Right cardiac atrium (tissue), 5 donors: ENCODE data around the gene TMEM41B. TPM values are rescaled to one million over a fixed set of nuclear protein-coding genes. Genes with fewer than 3 reads are reported as not detected.
"Not testable (repeated sequence)": the region's sequence is repeated elsewhere in the genome, so short reads cannot be mapped to it uniquely, and the experiment has no call there.

ENCODE experiments used
- ATAC-seq, 2 donors: fragments of 200-7000 bp; cut with Tn5 transposase; one replicate each; pipeline versions ENCODE4 v1.8.0 to v1.9.1; 2020; ENCODE audit warnings: moderate library complexity in 2 of 2, mild to moderate bottlenecking in 1 of 2
- DNase-seq, 3 donors: peaks; one replicate each; pipeline ENCODE4 v3.0.0-alpha.2; 2020
- H3K27ac ChIP-seq: one replicate; pipeline ENCODE4 v1.5.1; 2013; ENCODE audit warnings: mild to moderate bottlenecking, low read length, control low read depth, moderate library complexity
- H3K27me3 ChIP-seq: one replicate; pipeline ENCODE4 v1.6.1; 2013; ENCODE audit not compliant: control insufficient read depth, insufficient read depth
- H3K4me1 ChIP-seq: one replicate; pipeline ENCODE4 v1.6.1; 2013; ENCODE audit warnings: low read length; ENCODE audit not compliant: control insufficient read depth, insufficient read depth
- H3K4me3 ChIP-seq: one replicate; pipeline ENCODE4 v1.5.1; 2013; ENCODE audit warnings: low read length, control low read depth
- H3K9me3 ChIP-seq: one replicate; pipeline ENCODE4 v1.6.1; 2013; ENCODE audit warnings: low read length; ENCODE audit not compliant: control insufficient read depth
- WGBS: extraction: QIAGEN DNeasy Blood & Tissue Kit; methylation state at CpG from one replicate; pipeline ENCODE4 v1.1.7; 2013; 5-methylcytosine and 5-hydroxymethylcytosine counted together
- intact Hi-C, 4 donors: fragments of 100-400 bp; cut with DNase I; formaldehyde crosslinking; loops; one replicate each; pipeline versions ENCODE4 v1.11.0 to v1.14.0; 2022 to 2023
- polyA plus RNA-seq: library from polyadenylated mRNA; stranded (reverse); fragments of 200-250 nt; gene quantifications from one replicate; pipeline ENCODE4 v1.2.3, GENCODE V29; 2013
- total RNA-seq, 4 donors: library from RNA; stranded (reverse); fragmentation: NEBNext Ultra II Directional; extraction: Animal tissue kit (Norgen Biotek cat#: 25700); gene quantifications; one replicate each; pipeline ENCODE4 v1.2.1, GENCODE V29; 2021
- donor health status: healthy with polysubstance abuse.
- donor health status: DM: no; HTN: yes; CAD: no.
- donor health status: DM: no; HTN: no; CAD: no.
- donor health status: DM: no; HTN: yes; CAD: no; lungs with severe emphysema.
- donor health status: DM: yes; HTN: yes; CAD: no.

TMEM41B gene
- total and polyA plus RNA-seq, 5 donors = 15.6 to 25.3 (median 22.0) TPM

DNA sequence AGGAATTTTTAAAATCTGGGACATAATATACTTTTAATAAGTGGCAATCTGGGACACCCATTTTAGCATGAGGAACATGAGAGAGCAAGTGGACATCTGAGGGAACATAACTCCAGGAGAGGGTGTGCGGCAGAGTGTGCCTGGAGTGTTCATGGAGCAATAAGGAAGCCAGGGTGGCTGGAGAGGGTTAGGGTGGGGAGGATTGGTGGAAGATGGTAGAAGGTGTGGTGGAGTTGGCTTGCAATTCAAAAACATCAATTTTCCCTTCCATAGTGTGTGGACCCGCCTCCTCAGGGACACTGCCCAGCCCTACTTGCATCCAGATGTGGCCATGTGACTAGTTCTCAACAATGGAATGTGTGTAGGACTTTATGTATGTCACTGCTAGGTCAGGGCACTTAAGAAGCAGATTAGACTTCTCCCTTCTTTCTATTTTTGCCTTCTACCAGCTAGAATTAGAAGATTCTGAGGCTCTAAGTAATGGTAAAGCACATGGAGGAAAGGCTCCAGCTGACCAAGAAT is 44.8 kb downstream of the TMEM41B start:
- intact Hi-C loops = loop anchor here in 2 of 4 donors (10.0 kb wide), 2 partner anchors 45 to 95 kb away; partner anchors contain the start of gene TMEM41B (in 1 of the 2)
- 80% methylated on average over 2 of the region's 2 CpGs for WGBS

DNA sequence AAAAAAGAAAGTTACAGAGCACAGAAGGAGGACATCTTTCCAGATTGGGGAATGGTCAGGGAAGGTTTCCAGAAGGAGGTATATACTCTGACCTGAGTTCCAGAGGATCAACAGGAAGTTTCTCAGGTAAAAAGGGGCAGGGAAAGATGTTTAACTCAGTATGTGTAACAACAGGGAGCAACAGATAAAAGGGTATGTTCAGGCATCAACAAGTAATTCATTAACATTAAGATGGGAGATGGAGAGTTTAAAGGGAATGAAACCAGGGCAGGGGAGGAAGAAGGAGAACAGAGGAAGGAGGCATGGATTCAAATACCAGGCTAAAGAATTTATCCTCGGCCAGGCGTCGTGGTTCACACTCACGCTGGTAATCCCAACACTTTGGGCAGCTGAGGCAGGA is 46.7 kb downstream of the TMEM41B start:
- Histone ChIP-seq H3K4me1 (no peaks in the 10 kb centered on the region), H3K9me3 (no peaks in the 10 kb centered on the region), H3K27me3 (no peaks in the 10 kb centered on the region), H3K4me3 (no peak overlapping the region), H3K27ac (no peak overlapping the region)
- ATAC-seq (no peak), DNase-seq (no peak)
- intact Hi-C loops = loop anchor here in 2 of 4 donors (10.0 kb wide), 2 partner anchors 47 to 97 kb away; partner anchors contain the start of gene TMEM41B (in 1 of the 2)
- 77% methylated on average over 4 of the region's 4 CpGs for WGBS

More for the DNA sequence above, 44.8 kb downstream of the TMEM41B start:
- ATAC-seq = no peak
- Histone ChIP-seq H3K27ac (no peak overlapping the region), H3K9me3 (no peaks in the 10 kb centered on the region), H3K27me3 (no peaks in the 10 kb centered on the region), H3K4me1 (peaks cover under 1% of the 10 kb centered on the region), H3K4me3 (no peak overlapping the region)
- DNase-seq = no peak

- intact Hi-C loops = loop anchor here in 2 of 4 donors (10.0 kb wide), 2 partner anchors 48 to 98 kb away; partner anchors contain the start of gene TMEM41B (in 1 of the 2)
- Histone ChIP-seq H3K9me3 (no peaks in the 10 kb centered on the region), H3K27me3 (no peaks in the 10 kb centered on the region), H3K4me1 (no peaks in the 10 kb centered on the region), H3K27ac (no peak overlapping the region), H3K4me3 (no peak overlapping the region)
- DNase-seq = no peak
- WGBS = 93% methylated on average over 8 of the region's 8 CpGs
- ATAC-seq = no peak
Observed at GRCh38 chr11:9266926-9267325, 47.5 kb downstream of the TMEM41B start.

DNA sequence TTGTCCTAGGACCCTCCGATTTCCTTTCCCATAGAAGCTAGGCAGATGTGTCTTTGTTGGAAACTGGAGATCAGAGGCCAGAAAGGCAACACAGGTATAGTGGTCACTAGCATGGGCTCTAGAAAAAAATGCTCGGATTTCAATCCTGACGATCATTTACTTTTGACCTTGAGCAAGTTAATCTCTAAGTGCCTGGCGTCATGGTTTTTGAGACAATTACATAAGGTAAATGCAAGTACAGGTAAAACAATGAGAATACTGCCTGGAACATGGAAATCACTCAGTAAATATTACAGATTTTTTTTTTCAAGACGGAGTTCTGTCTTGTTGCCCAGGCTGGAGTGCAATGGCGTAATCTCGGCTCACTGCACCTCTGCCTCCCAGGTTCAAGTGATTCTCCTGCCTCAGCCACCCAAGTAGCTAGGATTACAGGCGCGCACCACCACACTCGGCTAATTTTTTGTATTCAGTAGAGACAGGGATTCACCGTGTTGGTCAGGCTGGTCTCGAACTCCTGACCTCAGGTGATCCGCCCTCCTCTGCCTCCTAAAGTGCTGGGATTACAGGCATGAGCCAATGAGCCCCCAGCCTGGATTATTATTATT is 48.2 kb downstream of the TMEM41B start:
- ATAC-seq (no peak), DNase-seq (no peak)
- Histone ChIP-seq H3K4me1 (no peaks in the 10 kb centered on the region), H3K27me3 (no peaks in the 10 kb centered on the region), H3K4me3 (peak overlapping the region; percentile 87), H3K9me3 (no peaks in the 10 kb centered on the region), H3K27ac (peak overlapping the region; percentile 90)
- intact Hi-C loops = loop anchor here in 2 of 4 donors (10.0 kb wide), 2 partner anchors 49 to 99 kb away; partner anchors contain the start of gene TMEM41B (in 1 of the 2)
- WGBS = 89% methylated on average over 13 of the region's 13 CpGs

GRCh38 chr11:9265211-9266131 is 48.9 kb downstream of the TMEM41B start, which contains the start of gene DENND5A:
Gene DENND5A (minus strand): TSS chr11:9265350. CDS start chr11:9265069, 281 bp downstream.
- H3K4me1 ChIP-seq = peaks cover 2% of the 10 kb centered on the region

DNA sequence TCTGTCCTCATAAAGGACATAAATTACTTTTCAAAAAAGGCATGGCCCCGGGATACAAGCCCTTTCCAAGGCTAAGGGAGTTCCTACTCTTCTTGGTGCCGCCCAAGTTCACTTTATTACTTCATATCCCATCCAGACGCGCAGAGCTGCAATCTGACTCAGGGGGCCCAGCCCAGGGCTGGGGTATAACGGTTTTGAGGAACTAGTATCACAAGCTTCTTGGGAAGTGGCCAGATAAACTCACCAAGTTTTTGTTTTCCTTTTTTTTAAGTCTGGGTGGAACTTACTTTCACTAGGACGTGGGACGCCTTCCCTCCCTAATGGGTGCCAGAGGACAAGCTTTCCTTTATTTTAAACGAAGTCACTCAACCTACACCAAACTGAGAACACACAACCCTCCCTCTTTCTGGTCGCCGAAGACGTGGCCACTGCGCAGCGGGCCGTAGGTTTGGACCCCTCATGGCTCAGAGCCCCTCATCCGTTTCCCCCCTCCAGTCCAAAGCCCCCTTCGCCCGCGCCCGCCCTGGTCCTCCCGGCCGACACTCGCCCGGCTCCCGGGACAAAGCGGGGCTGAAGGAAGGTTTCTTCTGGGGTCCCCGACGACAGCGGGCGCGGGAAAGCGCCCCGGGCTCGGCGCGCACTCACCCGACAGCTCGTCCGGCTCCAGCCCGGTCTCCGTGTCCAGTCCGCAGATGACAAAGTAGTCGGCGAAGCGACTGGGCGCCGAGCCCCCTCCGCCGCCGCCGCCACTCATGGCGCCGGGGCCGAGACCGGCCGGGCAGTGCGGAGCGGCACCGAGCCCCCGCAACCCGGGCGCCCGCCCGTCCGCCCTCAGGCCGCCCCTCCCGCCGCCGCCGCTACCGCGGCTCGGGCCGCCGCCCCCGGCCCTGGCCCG is 49.8 kb downstream of the TMEM41B start:
- no peaks in the 10 kb centered on the region for H3K27me3 ChIP-seq
- H3K4me3 ChIP-seq = peak overlapping the region; percentile 87
- under 1% methylated on average over 76 of the region's 76 CpGs for WGBS
- H3K9me3 ChIP-seq = no peaks in the 10 kb centered on the region
- peak; percentile 79 to 86 (median 85) for DNase-seq
- peak overlapping the region; percentile 90 for H3K27ac ChIP-seq
- intact Hi-C loops = loop anchor here in 2 of 4 donors (10.0 kb wide), 2 partner anchors 50 to 100 kb away; partner anchors contain the start of gene TMEM41B (in 1 of the 2)
- H3K4me1 ChIP-seq = peaks cover 2% of the 10 kb centered on the region
- peak; percentile 83 to 87 for ATAC-seq

More at GRCh38 chr11:9265211-9266131, 48.9 kb downstream of the TMEM41B start, which contains the start of gene DENND5A:
- H3K4me3 ChIP-seq = peak within 1 kb of the TSS; percentile 87
- 8% methylated on average over 61 of the region's 63 CpGs for WGBS
- peak within 1 kb of the TSS; percentile 90 for H3K27ac ChIP-seq
- no peaks in the 10 kb centered on the region for H3K9me3 ChIP-seq
- DNase-seq (peak; percentile 91 to 96 (median 95)), ATAC-seq (peak; percentile 93 to 96)
- no peaks in the 10 kb centered on the region for H3K27me3 ChIP-seq
- intact Hi-C loops = loop anchor here in 2 of 4 donors (10.0 kb wide), 2 partner anchors 49 to 99 kb away; partner anchors contain the start of gene TMEM41B (in 1 of the 2)

DNA sequence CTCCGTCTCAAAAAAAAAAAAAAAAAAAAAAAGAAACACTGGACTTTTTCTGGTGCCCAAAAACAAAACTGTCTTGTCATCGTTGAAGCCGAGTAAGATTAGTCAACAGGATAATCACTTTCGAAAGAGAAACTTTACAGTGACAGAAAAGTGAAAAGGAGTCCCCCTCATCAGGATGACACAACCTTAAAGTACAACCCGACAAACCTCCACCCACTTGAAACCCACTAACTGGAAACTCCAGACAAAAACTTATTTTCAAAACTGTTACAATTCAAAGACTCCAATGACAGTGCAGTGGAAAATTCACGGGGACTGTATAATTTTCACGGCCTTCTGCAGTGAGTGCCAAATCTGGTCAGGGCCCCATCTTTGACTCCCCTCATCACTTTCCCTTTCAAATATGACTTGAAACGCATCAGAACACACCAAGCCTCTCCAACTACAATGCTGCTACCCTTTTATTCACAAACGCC is 50.5 kb downstream of the TMEM41B start:
- H3K9me3 ChIP-seq = no peaks in the 10 kb centered on the region
- H3K4me1 ChIP-seq = peaks cover 3% of the 10 kb centered on the region
- H3K4me3 ChIP-seq = peak overlapping the region; percentile 87
- peak overlapping the region; percentile 90 for H3K27ac ChIP-seq
- DNase-seq (no peak), ATAC-seq (peak; percentile 2 to 3)
- intact Hi-C loops = loop anchor here in 2 of 4 donors (10.0 kb wide), 2 partner anchors 51 to 101 kb away; partner anchors contain the start of gene TMEM41B (in 1 of the 2)
- no peaks in the 10 kb centered on the region for H3K27me3 ChIP-seq
- 1% methylated on average over 8 of the region's 9 CpGs for WGBS

GRCh38 chr11:9260838-9261146 is 53.6 kb downstream of the TMEM41B start:
- not testable (repeated sequence) for H3K4me1 ChIP-seq, H3K27ac ChIP-seq
- intact Hi-C loops = loop anchor here in 2 of 4 donors (10.0 kb wide), 2 partner anchors 54 to 104 kb away; partner anchors contain the start of gene TMEM41B (in 1 of the 2)

GRCh38 chr11:9259981-9260837 is 54.2 kb downstream of the TMEM41B start:
- intact Hi-C loops = loop anchor here in 2 of 4 donors (10.0 kb wide), 2 partner anchors 55 to 105 kb away; partner anchors contain the start of gene TMEM41B (in 1 of the 2)
- no peak for DNase-seq
- ATAC-seq = no peak
- Histone ChIP-seq H3K4me3 (no peak overlapping the region), H3K27me3 (no peaks in the 10 kb centered on the region), H3K4me1 (peaks cover 3% of the 10 kb centered on the region), H3K9me3 (no peaks in the 10 kb centered on the region), H3K27ac (no peak overlapping the region)
- 42% methylated on average over 4 of the region's 4 CpGs for WGBS

More at GRCh38 chr11:9260838-9261146, 53.6 kb downstream of the TMEM41B start:
- not testable (repeated sequence) for H3K4me3 ChIP-seq, ATAC-seq, H3K9me3 ChIP-seq, DNase-seq, H3K27me3 ChIP-seq
- 60% methylated on average over 2 of the region's 2 CpGs for WGBS
